ENCODE measurements around the gene SLC26A6.

- TF ChIP-seq, protein P1, sequence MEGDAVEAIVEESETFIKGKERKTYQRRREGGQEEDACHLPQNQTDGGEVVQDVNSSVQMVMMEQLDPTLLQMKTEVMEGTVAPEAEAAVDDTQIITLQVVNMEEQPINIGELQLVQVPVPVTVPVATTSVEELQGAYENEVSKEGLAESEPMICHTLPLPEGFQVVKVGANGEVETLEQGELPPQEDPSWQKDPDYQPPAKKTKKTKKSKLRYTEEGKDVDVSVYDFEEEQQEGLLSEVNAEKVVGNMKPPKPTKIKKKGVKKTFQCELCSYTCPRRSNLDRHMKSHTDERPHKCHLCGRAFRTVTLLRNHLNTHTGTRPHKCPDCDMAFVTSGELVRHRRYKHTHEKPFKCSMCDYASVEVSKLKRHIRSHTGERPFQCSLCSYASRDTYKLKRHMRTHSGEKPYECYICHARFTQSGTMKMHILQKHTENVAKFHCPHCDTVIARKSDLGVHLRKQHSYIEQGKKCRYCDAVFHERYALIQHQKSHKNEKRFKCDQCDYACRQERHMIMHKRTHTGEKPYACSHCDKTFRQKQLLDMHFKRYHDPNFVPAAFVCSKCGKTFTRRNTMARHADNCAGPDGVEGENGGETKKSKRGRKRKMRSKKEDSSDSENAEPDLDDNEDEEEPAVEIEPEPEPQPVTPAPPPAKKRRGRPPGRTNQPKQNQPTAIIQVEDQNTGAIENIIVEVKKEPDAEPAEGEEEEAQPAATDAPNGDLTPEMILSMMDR (conservative IDR thresholded peaks at IDR 0.05), result no peak
- no peak for TF ChIP-seq ZFX (IDR thresholded peaks at IDR 0.05)
Measured at GRCh38 chr3:48652923-48653715, 17.9 kb upstream of the SLC26A6 start.
